GM21576 (cell line): ENCODE results near the gene BAG3.
"Not testable (repeated sequence)": the region's sequence is repeated elsewhere in the genome, so short reads cannot be mapped to it uniquely, and the experiment has no call there.

Source experiments
- ATAC-seq: cut with Tn5 transposase; IDR thresholded peaks from one replicate; pipeline ENCODE4 v1.9.1; 2021; ENCODE audit warnings: mild to moderate bottlenecking, moderate library complexity; ENCODE audit not compliant: unreplicated experiment

BAG3 gene

DNA sequence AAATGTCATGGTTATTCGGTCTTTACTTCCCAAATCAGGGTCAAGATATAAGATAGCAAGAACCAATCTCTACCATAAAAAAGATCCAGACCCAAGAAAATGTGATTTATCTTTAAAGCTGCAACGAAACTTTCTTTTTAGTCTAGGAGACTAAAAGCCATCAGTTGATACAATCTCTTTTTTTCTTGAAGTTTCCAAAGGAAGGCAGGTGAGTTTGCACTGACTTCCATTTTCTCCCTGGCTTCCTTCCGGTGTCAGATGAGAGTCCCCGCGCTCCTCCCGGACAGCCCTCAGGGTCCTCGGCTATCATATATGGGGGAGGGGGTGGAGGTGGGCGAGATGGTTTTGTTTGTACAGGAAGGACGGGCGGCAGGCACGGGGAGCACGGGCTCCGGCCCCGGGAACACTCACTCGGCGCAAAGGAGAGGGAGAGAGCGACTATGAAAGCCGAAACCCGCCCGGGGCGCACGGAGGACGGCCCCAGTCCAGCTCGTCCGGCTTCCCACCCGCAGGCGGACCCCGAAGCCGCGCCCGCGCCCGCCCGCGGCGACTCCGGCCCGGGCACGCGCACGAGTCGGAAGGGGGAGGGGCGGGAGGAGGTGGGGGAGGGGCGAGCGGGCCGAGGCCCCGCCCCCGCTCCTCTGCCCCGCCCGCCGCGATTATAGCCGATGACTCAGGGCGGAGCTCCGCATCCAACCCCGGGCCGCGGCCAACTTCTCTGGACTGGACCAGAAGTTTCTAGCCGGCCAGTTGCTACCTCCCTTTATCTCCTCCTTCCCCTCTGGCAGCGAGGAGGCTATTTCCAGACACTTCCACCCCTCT lies at the start of gene BAG3:
Gene BAG3, plus strand, starts transcription at position 689 of the 822 bp plus-strand sequence. CDS start 296 bp downstream, outside the sequence.
- peak; percentile 71 for ATAC-seq

DNA sequence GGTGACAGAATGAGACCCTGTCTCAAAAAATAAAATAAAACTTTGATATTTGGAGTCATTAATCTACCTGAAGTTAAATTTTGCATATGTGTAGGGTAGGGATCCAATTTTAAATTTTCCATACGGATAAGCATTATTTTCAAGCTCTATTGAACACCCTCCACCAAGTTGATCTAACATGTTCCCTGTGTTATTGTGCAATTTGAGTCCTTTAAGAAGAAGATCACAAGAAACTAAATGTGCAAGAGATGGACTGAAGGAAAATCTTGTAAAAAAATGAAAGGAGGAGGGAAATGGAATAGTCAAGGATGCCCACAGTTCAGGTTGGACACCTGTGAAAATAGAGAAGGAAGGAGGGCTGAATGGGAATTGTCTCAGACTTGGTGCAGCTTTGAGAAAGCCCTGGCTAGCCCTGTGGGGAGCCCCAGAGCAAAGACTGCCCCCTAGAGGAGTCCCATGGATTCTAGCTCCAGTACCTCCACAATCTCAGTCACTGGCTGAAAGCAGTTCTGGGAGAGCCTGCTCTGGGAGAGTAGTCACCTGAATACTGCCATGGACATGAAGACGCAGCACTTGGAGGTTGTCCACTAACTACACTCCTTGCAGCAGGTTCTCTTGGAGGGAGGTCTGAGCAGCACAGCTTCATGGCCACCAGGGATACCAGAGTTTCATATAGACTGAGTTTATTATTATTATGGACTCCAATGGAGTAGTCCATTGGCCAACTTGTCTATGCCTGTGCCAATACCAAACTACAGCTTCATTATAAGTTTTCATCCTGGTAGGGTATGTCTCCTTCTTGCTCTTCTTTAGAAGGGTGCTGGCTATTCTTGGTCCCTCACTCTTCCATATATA lies 48.7 kb upstream of the BAG3 start:
- ATAC-seq: no peak

DNA sequence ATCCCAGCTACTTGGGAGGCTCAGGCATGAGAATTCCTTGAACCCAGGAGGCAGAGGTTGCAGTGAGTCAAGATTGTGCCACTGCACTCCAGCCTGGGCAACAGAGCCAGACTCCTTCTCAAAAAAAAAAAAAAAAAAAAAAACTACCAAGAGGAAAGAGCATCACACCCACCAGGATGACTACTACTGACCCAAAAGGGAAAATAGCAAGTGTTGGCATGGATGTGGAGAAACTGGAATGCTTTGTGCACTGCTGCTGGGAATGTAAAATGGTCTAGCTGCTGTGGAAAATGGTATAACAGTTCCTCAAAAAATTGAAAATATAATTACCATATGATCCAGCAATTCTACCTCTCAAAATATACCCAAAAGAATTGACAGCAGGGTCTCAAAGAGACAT lies 46.7 kb upstream of the BAG3 start:
- no peak for ATAC-seq

DNA sequence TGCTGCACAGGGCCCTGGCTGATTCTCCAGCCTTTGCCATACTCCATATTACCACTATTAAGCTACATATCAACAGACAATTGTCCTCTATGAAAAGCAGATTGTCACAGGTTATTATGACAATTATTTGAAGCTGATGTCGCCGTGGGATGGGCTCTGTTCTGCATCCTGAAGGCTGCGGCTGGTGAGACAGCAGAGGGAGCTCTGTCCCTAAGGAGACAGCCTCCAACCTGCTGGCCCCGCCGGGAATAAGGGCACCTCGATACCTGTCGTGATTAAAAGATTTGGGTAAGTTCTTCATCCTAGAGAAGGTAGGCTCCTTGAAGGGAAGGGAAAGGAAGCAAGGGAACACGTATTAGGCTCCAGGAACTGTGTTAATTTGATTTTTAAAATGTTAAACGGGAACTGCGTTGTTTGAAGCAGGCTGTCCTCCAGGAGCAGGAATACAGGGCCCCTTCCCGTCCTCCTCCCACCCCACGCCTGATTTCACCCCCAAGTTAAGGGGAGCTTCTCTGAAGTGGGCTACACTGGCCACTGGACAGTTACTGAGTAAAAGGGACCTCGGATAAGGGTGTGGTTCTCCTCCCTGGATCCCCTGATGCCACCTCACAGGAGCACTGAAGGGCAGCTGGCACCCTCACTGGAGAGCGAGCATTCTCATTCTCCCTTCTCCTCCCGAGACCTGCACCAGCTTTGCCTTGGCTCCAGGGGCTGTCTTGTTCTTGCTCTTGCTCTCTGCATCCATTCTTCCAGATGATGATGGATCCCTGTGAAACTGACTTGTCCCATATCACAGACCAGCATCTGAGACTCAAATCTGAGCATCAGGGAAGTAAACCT lies 42.6 kb upstream of the BAG3 start:
- no peak for ATAC-seq

DNA sequence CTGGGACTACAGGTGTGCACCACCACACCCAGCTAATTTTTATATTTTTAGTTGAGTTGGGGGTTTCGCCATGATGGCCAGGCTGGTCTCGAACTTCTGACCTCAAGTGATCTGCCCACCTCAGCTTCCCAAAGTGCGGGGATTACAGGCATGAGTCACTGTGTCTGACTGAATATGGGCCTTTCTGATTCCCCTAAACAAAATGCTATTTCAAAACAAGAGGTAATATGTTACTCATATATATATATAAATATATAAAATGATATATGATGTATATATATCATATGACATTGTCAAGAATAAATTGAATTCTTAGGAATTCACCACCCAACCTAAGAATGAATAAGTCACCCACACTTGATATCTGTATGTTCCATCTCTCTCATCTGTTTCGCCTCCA lies 41.7 kb upstream of the BAG3 start:
- no peak for ATAC-seq

DNA sequence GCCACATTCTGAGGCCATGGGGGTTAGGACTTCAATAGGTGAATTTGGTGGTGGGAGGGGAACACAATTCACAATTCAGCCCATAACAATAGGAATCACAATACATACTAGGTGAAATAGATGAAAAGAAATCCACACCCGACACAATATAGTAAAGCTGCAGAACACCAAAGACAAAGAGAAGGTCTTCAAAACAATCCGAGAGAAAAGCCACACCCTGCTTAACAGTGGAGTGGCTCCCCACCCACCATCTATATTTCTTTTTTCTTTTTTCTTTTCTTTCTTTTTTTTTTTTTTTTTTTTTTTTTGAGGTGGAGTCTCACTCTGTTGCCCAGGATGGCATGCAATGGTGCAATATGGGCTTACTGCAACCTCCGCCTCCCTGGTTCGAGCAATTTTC lies 39.7 kb upstream of the BAG3 start:
- no peak for ATAC-seq

DNA sequence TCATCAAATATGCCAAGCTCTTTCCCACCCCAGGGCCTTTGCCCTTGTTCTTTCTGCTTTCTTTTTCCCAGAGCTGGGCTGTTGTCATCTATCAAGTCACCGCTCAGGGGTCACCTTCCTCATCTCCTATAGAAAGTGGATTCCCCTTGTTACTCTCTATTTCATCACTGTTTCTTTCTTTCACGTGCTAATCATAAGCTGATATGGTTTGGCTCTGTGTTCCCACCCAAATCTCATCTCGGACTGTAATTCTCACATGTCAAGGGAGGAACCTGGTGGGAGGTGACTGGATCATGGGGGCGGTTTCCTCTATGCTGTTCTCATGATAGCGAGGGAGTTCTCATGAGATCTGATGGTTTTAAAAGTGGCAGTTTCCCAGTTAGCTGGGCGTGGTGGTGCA lies 37.4 kb upstream of the BAG3 start:
- no peak for ATAC-seq

DNA sequence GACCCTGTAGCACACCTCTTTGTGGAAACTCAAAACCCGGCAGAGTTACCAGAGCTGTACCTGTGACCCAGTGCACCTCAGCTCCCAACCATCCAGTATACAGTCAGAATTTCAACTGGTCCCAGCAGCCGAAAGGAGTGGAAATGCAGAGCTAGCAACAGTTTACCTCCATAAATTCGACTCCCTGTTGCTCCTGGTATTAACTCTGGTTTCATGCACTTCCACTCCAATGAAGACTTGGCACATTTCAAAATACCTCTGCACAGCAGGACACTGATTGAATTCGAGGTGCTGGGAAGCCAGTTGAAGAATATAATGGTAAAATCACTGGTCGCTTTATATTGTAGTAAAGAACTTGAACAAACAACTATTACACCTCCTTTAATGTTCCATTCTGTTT lies 36.5 kb upstream of the BAG3 start:
- no peak for ATAC-seq

DNA sequence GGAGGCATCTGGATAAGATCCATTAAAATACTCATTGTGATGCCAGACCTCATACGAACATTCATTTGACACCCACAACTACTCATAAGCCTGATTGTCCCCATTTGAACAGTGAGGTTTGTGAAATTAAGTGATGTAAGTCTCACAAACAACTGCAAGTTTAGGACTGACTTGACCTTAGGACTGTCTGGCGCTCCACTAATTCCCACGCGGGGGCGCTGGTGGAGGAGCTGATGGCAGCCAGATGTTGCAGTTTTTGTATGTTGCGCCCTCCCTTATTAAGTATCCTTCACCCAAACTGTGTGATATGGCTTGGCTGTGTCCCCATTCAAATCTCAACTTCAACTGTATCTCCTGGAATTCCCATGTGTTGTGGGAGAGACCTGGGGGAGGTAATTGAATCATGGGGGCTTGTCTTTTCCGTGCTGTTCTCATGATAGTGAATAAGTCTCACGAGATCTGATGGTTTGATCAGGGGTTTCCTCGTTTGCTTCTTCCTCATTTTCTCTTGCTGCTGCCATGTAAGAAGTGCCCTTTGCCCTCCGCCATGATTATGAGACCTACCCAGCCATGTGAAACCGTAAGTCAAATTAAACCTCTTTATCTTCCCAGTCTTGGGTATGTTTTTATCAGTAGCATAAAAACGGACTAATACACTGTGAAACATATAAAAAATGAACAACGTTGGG lies 34.2 kb upstream of the BAG3 start:
- ATAC-seq: no peak

DNA sequence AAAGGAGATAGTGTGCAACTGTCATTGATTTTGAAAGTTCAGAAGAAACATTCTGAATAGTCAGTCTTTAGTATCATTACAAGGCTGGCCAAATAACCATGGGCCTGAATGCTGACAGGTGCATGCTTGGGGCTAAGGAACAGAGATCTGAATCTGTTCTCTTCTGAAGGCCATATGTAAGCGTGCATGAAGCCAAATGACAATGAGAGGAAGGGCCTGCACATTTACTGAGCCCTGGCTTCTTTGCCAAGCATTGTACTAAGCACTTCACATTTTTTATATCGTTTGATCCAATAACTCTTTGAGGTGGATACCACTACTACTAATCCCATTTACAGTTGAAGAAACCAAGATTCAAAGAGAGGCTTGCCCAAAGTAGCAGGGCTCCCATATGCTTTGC lies 32.0 kb upstream of the BAG3 start:
- no peak for ATAC-seq

DNA sequence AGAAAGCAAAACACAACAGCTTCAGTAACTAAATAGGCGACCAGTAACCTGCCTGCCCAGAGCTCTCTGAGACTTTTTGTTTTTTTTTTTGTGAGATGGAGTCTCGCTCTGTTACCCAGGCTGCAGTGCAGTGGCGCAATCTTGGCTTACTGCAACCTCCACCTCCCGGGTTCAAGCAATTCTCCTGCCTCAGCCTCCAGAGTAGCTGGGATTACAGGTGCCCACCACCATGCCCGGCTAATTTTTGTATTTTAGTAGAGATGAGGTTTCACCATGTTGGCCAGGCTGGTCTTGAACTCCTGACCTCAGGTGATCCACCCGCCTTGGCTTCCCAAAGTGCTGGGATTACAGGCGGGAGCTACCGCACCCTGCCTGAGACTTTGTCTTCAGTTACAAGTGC lies 31.4 kb upstream of the BAG3 start:
- not testable (repeated sequence) for ATAC-seq

DNA sequence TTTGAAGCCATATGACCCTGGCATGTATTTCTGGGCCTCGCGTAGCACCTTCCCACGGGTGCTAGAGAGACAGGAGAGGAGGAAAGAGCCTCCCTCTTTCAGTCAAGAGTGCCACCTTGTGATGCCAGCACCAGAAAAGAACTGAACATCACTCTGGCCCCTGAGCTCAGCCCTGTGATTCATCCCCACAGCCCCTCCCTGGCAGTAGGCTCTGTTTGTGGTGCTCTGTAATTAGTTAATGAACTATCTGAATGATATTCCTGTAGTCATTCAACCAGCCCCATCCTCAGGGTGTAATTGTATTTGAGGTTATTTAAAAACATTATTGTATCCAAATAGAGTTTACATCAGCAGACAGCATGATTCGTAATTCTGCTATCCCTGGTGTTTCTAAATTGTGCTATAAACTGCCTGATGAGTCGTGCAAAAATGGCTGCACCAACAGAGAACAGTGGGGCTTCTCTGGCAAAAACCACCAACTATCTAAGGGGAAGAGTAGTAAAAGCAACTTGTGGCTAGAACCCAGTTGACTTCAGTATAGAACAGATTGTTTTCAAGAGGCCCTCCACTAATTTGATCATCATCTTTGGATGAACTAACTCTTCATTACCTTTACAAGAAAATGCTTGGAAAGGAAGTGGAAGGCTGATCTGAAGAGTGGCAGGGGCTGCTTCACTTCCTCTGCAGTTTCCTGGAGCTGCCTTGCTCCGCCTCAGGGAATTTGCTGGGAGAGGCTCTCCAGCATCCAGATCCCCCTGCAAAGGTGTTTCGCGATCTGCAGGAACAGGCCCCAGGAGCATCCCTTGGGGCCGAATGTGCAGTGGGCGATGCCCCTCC lies 30.7 kb upstream of the BAG3 start:
- no peak for ATAC-seq

DNA sequence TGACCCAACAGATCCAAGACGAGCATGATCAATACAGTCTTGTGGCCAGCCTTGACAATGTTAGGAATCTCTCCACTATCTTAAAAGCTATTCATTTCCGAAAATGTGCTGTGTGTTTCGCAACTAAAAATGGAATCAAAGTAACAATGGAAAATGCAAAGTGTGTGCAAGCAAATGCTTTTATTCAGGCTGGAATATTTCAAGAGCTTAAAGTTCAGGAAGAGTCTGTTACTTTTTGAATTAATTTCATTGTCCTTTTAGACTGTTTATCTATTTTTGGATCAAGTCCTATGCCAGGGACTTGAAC lies 30.1 kb upstream of the BAG3 start:
- no peak for ATAC-seq

DNA sequence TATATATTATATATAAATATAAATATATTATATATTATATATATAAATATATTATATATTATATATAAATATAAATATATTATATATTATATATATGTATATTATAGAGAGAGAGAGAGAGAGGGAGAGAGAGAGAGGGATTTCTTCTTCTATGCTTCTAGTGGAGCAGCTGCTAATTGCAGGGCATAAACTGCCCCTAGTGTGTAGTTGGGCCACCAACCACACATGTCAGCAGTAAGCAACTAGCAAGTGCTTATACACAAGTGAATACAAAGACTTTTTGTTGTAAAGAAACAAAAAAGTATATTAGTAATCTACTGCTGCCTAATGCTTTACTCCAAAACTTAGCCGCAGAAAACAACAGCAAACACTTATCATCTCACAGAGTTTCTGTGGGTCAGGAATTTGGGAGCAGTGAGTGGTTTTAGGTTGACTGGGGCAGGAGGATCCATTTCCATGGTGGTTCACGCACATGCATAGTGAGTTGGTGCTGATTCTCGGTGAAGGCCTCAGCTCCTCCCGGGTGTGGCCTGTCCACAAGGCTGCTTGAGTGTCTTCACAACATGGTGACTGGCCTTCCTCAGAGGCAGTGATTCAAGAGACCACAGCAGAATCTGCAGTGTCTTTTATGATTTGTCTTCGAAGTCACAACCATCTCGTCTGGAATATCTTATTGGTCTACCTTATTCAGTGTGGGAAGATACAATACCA lies 25.5 kb upstream of the BAG3 start:
- no peak for ATAC-seq

DNA sequence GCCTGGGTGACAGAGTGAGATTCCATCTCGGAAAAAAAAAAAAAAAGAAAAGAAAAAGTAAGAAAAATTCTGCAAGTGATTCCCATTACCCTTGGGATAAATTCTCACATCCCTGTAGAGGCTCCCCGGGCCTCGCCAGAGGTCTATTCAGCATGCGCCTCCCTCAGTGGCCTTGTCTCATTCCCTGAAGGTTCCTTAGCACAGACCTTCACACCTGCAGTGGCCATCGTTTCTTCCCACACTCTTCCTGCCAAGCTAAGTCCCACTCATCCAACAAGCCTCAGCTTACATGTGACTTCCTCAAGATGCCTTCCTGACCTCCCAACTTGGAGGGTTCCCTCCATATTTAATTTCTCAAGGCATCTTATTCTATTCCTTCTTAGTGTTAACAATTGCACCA lies 20.9 kb upstream of the BAG3 start:
- no peak for ATAC-seq

DNA sequence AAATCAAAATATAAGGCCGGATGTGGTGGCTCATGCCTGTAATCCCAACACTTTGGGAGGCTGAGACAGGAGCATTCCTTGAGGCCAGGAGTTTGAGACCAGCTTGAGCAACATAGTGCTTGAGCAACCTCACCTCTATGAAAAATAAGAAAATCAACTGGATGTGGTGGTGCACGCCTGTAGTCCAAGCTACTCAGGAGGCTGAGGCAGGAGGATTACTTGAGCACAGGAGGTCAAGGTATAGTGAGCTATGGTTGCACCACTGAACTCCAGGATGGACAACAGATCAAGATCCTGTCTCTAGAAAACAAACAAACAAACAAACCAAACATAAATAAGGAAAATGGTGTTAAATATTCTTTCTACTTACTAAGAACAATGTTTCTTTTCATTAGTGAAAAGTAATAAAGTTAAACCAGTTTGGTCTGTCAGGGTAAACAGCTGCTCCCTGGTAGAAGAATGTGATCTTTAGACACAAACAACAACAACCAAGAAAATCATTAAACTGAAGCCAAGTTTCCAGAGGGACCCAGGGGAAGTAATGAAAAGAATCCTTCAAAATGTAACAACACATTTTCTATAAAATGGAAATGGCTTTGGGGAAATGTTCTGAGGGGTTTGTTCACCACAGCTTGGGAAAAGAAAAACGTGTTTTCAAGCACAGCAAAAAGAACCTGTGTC lies 17.5 kb upstream of the BAG3 start:
- ATAC-seq: no peak

DNA sequence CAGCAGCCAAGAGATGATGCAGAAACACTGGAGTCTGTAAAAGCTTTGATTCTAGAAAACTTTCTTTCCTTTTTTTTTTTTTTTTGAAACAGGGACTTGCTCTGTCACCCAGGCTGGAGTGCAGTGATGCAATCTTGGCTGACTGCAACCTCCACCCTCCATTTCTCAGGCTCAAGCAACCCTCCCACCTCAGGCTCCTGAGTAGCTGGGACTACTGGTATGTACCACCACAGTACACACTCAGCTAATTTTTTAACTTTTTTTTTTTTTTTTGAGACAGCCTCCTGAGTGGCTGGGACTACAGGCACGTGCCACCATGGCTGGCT lies 17.0 kb upstream of the BAG3 start:
- ATAC-seq: no peak

DNA sequence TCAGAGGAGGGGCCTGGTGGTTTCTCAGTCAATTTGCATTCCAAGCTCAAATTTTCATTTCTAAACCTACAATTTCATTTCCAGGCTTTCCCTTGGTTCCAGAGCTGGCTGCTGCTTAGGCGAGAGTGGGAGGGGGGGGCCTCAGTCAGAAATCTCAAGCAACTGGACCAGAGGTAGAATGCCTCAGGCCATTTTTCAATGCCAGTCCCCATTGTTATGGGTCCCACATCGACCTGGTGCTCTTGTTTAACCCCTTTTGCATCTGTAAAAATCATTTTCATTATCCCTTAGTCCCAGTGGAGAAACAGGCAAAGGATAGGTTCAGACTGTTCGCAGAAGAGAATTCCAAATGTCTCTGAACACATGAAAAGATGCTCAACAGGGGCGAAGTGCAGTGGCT lies 13.5 kb upstream of the BAG3 start:
- ATAC-seq: no peak

DNA sequence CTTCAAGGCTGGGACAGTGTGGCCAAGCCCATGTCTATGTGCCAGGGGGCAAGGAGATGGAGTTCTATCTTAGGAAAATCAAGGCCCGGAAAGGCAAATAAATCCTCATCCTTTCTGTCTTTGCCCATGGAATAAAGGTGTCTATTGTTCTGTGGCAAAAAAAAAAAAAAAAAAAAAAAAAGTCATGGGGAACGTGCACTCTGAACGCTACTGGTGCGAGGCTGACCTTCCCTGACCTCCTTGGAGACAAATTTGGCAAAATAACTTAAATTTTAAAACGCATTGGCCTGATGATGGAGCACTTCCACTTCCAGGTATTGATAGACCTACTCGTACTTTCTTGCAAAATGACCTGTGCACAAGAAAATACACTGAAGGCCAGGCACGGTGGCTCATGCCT lies 12.2 kb upstream of the BAG3 start:
- no peak for ATAC-seq
